ENCODE results near the gene ACTL6A.
A peak's percentile ranks its signal among the peaks of the same experiment; 100 is the strongest.

The ACTL6A gene

DNA sequence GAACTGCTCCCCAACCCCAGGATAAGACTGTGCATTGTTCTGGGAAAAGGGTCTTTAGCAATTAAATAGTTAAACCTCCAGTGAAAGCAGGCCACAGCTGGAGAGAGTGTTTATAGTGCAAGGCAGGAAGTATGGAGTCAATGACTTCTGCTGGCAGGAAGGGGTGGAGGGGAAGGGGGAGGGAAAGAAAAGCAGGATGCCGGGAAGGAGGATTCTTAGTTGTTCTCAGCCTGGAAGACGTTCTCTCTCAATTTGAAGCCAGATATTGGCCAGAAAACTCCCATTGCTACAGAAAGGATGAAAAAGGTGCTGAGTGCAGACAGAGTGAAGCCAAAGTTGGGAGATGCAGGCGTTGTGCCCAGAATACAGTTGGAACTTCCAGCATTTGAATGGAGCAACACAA lies 35.7 kb upstream of the ACTL6A start:
- H3K36me3 ChIP-seq (ENCODE audit: insufficient read depth, low read length), result no peaks in the 10 kb centered on the region
- no peaks in the 10 kb centered on the region for H3K27me3 ChIP-seq (ENCODE audit: insufficient read depth, low read length, poor library complexity)
- H4K20me1 ChIP-seq (ENCODE audit: insufficient read depth, low read length), result no peaks in the 10 kb centered on the region
- DNase-seq (no peak), ATAC-seq (ENCODE audit: insufficient read depth, low read depth) (peak; percentile 57; the same call in 2 of the 3 replicates)
- no peak overlapping the region for H3K27ac ChIP-seq (ENCODE audit: low read length)
- TF ChIP-seq CTCF (IDR thresholded peaks at IDR 0.05; ENCODE audit: borderline replicate concordance, extremely low read depth, low read length, poor library complexity, severe bottlenecking), result no peak
- TF ChIP-seq EZH2 (IDR thresholded peaks at IDR 0.05; ENCODE audit: borderline replicate concordance, low read depth, low read length, severe bottlenecking), result no peak
- no peak overlapping the region for H3K4me2 ChIP-seq (ENCODE audit: insufficient read depth, low read length)
- H3K79me2 ChIP-seq (ENCODE audit: insufficient read depth, low read length), result no peaks in the 10 kb centered on the region
- H3K4me1 ChIP-seq (ENCODE audit: insufficient read depth, low read length), result peaks cover 6% of the 10 kb centered on the region
- no peaks in the 10 kb centered on the region for H3K9me3 ChIP-seq (ENCODE audit: insufficient read depth, low read length, severe bottlenecking)
- H3K9ac ChIP-seq (ENCODE audit: low read depth, low read length), result no peak overlapping the region
- peak overlapping the region; percentile 32; the same call in 1 of the 2 replicates for H2AFZ ChIP-seq (ENCODE audit: low read depth, low read length)
- H3K4me3 ChIP-seq (ENCODE audit: low read depth in 1 of 2, low read length in 2 of 2), result no peak overlapping the region

DNA sequence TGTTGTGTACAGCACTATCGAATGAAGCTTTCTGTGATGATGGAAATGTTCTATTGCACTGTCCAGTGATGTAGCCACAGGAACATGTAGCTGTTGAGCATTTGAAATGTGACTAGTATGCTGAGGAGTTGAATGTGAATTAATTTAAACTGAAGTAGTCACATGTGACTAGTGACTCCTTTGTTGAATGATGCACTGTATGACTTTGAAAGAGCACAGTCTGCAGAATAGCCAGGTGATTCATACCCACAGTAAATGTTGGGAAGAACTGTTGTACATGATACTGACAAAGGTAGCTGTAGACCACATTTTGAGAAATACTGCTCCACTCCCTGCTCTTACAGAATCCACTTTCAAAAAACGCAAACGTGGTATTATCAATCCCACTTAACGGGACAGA lies 34.0 kb upstream of the ACTL6A start:
- H3K27me3 ChIP-seq (ENCODE audit: insufficient read depth, low read length, poor library complexity), result peaks cover 2% of the 10 kb centered on the region
- H3K36me3 ChIP-seq (ENCODE audit: insufficient read depth, low read length), result no peaks in the 10 kb centered on the region
- H3K4me3 ChIP-seq (ENCODE audit: low read depth in 1 of 2, low read length in 2 of 2), result no peak overlapping the region
- ATAC-seq (ENCODE audit: insufficient read depth, low read depth) (no peak), DNase-seq (no peak)
- H3K79me2 ChIP-seq (ENCODE audit: insufficient read depth, low read length), result no peaks in the 10 kb centered on the region
- H3K4me1 ChIP-seq (ENCODE audit: insufficient read depth, low read length), result peaks cover 6% of the 10 kb centered on the region
- no peak overlapping the region for H3K4me2 ChIP-seq (ENCODE audit: insufficient read depth, low read length)
- H3K9me3 ChIP-seq (ENCODE audit: insufficient read depth, low read length, severe bottlenecking), result no peaks in the 10 kb centered on the region
- H2AFZ ChIP-seq (ENCODE audit: low read depth, low read length), result no peak overlapping the region
- H3K9ac ChIP-seq (ENCODE audit: low read depth, low read length), result no peak overlapping the region
- H3K27ac ChIP-seq (ENCODE audit: low read length), result no peak overlapping the region
- no peaks in the 10 kb centered on the region for H4K20me1 ChIP-seq (ENCODE audit: insufficient read depth, low read length)
- TF ChIP-seq EZH2 (IDR thresholded peaks at IDR 0.05; ENCODE audit: borderline replicate concordance, low read depth, low read length, severe bottlenecking) (no peak), CTCF (IDR thresholded peaks at IDR 0.05; ENCODE audit: borderline replicate concordance, extremely low read depth, low read length, poor library complexity, severe bottlenecking) (no peak)

DNA sequence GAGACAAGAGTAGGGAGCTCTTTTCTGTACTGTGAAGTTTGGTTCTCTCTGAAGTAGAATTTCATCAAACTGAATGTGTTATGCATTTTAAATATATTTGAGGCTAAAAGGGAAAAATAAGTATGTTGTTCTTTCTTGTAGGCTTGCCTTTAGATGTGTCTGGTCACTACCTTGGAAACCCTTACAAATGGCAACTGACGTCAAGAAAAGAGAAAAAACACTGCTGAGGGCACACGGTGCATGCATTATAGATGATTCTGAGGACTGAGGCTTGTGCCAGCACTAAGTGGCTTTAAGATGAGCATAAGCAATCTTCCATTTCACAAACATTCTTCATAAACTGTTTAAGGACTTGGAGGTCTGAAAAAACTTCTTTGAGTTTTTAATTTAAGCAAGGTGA lies 31.1 kb upstream of the ACTL6A start:
- Histone ChIP-seq H2AFZ (ENCODE audit: low read depth, low read length) (no peak overlapping the region), H3K4me1 (ENCODE audit: insufficient read depth, low read length) (peaks cover 6% of the 10 kb centered on the region), H4K20me1 (ENCODE audit: insufficient read depth, low read length) (no peaks in the 10 kb centered on the region), H3K9ac (ENCODE audit: low read depth, low read length) (no peak overlapping the region), H3K4me3 (ENCODE audit: low read depth in 1 of 2, low read length in 2 of 2) (no peak overlapping the region), H3K79me2 (ENCODE audit: insufficient read depth, low read length) (no peaks in the 10 kb centered on the region), H3K4me2 (ENCODE audit: insufficient read depth, low read length) (no peak overlapping the region), H3K36me3 (ENCODE audit: insufficient read depth, low read length) (no peaks in the 10 kb centered on the region), H3K9me3 (ENCODE audit: insufficient read depth, low read length, severe bottlenecking) (no peaks in the 10 kb centered on the region), H3K27ac (ENCODE audit: low read length) (no peak overlapping the region), H3K27me3 (ENCODE audit: insufficient read depth, low read length, poor library complexity) (peaks cover 8% of the 10 kb centered on the region)
- no peak for DNase-seq
- ATAC-seq (ENCODE audit: insufficient read depth, low read depth), result no peak
- TF ChIP-seq CTCF (IDR thresholded peaks at IDR 0.05; ENCODE audit: borderline replicate concordance, extremely low read depth, low read length, poor library complexity, severe bottlenecking), result no peak
- no peak for TF ChIP-seq EZH2 (IDR thresholded peaks at IDR 0.05; ENCODE audit: borderline replicate concordance, low read depth, low read length, severe bottlenecking)

DNA sequence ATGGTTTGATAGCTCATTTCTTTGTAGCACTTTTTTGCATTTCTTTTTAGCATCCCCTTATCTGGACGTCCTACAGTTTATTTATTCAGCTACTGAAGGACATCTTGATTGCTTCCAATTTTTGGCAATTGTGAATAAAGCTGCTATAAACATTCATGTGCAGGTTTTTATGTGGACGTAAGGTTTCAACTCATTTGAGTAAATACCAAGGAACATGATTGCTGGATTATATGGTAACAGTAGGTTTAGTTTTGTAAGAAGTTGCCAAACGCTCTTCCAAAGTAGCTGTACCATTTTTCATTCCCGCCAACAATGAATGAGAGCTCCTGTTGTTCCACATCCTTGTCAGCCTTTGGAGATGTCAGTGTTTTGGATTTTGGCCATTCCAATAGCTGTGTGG lies 29.5 kb upstream of the ACTL6A start:
- Histone ChIP-seq H3K36me3 (ENCODE audit: insufficient read depth, low read length) (no peaks in the 10 kb centered on the region), H3K79me2 (ENCODE audit: insufficient read depth, low read length) (no peaks in the 10 kb centered on the region), H3K9ac (ENCODE audit: low read depth, low read length) (no peak overlapping the region), H3K4me2 (ENCODE audit: insufficient read depth, low read length) (no peak overlapping the region), H4K20me1 (ENCODE audit: insufficient read depth, low read length) (no peaks in the 10 kb centered on the region), H3K9me3 (ENCODE audit: insufficient read depth, low read length, severe bottlenecking) (no peaks in the 10 kb centered on the region), H2AFZ (ENCODE audit: low read depth, low read length) (no peak overlapping the region), H3K4me3 (ENCODE audit: low read depth in 1 of 2, low read length in 2 of 2) (no peak overlapping the region), H3K27me3 (ENCODE audit: insufficient read depth, low read length, poor library complexity) (peaks cover 8% of the 10 kb centered on the region), H3K27ac (ENCODE audit: low read length) (no peak overlapping the region), H3K4me1 (ENCODE audit: insufficient read depth, low read length) (no peaks in the 10 kb centered on the region)
- ATAC-seq (ENCODE audit: insufficient read depth, low read depth) (no peak), DNase-seq (no peak)
- TF ChIP-seq EZH2 (IDR thresholded peaks at IDR 0.05; ENCODE audit: borderline replicate concordance, low read depth, low read length, severe bottlenecking), result no peak
- TF ChIP-seq CTCF (IDR thresholded peaks at IDR 0.05; ENCODE audit: borderline replicate concordance, extremely low read depth, low read length, poor library complexity, severe bottlenecking), result no peak

All from DND-41 (cell line).